GM12873 (cell line): ENCODE measurements around the gene MMP1.

Experiments
- CTCF ChIP-seq: IDR thresholded peaks from 2 replicates; pipeline ENCODE4 v1.5.1; 2012; ENCODE audit warnings: low read depth, mild to moderate bottlenecking, moderate library complexity, low read length, control low read depth; ENCODE audit not compliant: insufficient read depth; ENCODE audit errors: missing control alignments

Gene MMP1

DNA sequence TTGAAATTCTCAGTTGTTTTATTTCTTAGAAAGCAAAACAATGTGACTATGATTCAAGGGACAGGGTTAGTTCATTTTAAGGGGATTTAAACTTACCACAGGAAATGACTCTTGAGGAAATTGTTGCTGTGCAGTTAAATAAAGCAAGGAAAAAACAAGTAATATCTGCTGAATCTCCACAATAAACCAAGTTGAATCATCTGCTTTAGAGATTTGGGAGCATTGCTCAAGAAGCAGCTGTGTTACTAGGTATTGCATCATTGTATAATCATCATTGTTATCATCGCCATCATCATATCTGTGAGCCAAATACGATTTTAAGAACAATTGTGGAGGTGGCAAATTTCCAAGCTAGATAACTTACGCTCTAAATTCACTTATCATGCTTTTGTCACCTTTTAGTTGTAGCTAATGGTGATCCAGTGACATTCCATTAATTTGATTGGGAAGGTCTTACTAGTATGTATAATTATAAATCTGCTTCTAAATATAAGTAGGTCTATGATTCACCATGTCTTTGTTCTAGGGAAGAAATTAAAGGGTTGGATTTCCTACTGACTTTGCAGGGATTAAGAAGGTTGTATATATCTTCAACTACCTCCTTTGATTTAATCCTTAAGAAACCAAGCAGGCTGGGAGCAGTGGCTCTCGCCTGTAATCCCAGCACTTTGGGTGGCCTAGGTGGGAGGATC, 37.5 kb downstream of the MMP1 start:
- no peak for TF ChIP-seq CTCF

DNA sequence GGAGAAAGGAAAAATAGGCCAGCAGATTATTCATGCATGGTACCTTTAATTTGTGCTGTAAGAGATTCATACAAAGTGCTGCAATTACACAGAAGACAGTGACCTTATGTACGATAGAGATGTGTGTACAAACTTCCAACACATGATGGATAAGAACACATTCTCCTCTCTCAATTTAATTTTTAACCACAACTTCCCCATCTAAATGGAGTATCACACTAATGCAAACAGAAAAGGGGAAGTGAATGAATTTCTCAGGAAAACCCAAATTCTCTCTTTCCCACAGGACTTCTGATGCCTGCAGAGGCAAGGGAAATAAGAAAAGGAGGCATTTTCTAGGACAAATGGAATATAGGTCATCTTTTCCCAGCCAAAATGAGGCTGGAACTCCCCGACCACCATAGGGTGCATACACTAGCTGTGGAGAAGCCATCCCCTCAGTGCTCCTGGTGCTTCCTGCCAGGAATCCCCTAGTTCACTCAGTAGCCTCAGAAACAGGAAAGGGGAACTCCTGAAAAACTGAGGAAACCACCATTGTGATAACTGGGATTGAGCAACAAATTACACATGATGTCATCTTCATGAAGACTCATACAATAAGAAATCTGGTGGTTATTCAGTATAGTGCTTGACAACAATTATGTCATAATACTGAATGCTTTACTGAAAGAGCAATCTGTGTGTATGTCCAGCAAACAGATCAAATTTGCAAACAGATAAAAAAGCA, 40.0 kb downstream of the MMP1 start:
- no peak for TF ChIP-seq CTCF

- no peak for TF ChIP-seq CTCF
Observed at GRCh38 chr11:102753267-102753666, 44.7 kb downstream of the MMP1 start.

- no peak for TF ChIP-seq CTCF
Observed at GRCh38 chr11:102751673-102752072, 46.3 kb downstream of the MMP1 start.

GRCh38 chr11:102749101-102749722, 48.7 kb downstream of the MMP1 start:
- TF ChIP-seq CTCF = no peak
